Measurements from ENCODE around the gene ECT2L.
A peak's percentile ranks its signal among the peaks of the same experiment; 100 is the strongest.

GRCh38 chr6:138803861-138804260 is 8.0 kb downstream of the ECT2L start:
- TF ChIP-seq POLR2AphosphoS5 (IDR thresholded peaks at IDR 0.05): peak in 1 of 2 donors; percentile 21
- TF ChIP-seq, protein P1, sequence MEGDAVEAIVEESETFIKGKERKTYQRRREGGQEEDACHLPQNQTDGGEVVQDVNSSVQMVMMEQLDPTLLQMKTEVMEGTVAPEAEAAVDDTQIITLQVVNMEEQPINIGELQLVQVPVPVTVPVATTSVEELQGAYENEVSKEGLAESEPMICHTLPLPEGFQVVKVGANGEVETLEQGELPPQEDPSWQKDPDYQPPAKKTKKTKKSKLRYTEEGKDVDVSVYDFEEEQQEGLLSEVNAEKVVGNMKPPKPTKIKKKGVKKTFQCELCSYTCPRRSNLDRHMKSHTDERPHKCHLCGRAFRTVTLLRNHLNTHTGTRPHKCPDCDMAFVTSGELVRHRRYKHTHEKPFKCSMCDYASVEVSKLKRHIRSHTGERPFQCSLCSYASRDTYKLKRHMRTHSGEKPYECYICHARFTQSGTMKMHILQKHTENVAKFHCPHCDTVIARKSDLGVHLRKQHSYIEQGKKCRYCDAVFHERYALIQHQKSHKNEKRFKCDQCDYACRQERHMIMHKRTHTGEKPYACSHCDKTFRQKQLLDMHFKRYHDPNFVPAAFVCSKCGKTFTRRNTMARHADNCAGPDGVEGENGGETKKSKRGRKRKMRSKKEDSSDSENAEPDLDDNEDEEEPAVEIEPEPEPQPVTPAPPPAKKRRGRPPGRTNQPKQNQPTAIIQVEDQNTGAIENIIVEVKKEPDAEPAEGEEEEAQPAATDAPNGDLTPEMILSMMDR (IDR thresholded peaks at IDR 0.05): no peak

Measured in esophagus muscularis mucosa (tissue), 3 donors.